Activated CD4-positive, alpha-beta T cell treated with anti-CD3 and anti-CD28 coated beads for 36 hours (primary cell): ENCODE data around the gene ENAH. TPM values are rescaled to one million over a fixed set of nuclear protein-coding genes. Genes with fewer than 3 reads are reported as not detected.
"Not testable (repeated sequence)": the region's sequence is repeated elsewhere in the genome, so short reads cannot be mapped to it uniquely, and the experiment has no call there.

Source experiments
- ATAC-seq: fragments of 200-7000 bp; cut with Tn5 transposase; one replicate; pipeline ENCODE4 v1.10.0; 2021; ENCODE audit warnings: mild to moderate bottlenecking, moderate library complexity
- CTCF ChIA-PET: fragments of 350-600 bp; sonication (Branson Sonifier 250); formaldehyde crosslinking; loops from one replicate; lab custom pipeline; 2021; ENCODE audit warnings: antibody characterized with exemption; lab: Charles Lee
- POLR2A ChIA-PET: fragments of 350-600 bp; sonication (Branson Sonifier 250); formaldehyde crosslinking; loops from one replicate; lab custom pipeline; 2021; ENCODE audit warnings: antibody characterized with exemption, inconsistent platforms; lab: Charles Lee
- DNase-seq: peaks from one replicate; pipeline ENCODE4 v3.0.0-alpha.2; 2020
- H3K27ac Mint-ChIP-seq: one replicate; pipeline ENCODE4 v1.8.0; 2021; ENCODE audit warnings: mixed read lengths
- H3K27me3 Mint-ChIP-seq: one replicate; pipeline ENCODE4 v1.8.0; 2021; ENCODE audit warnings: mixed read lengths
- H3K36me3 Mint-ChIP-seq: one replicate; pipeline ENCODE4 v1.8.0; 2021; ENCODE audit warnings: low read depth, mixed read lengths
- H3K4me1 Mint-ChIP-seq: one replicate; pipeline ENCODE4 v1.8.0; 2021; ENCODE audit warnings: mixed read lengths
- H3K4me3 Mint-ChIP-seq: one replicate; pipeline ENCODE4 v1.8.0; 2021; ENCODE audit warnings: mild to moderate bottlenecking, moderate library complexity, mixed read lengths
- H3K9me3 Mint-ChIP-seq: one replicate; pipeline ENCODE4 v1.8.0; 2021; ENCODE audit warnings: low read depth, mixed read lengths
- intact Hi-C, 2 experiments: fragments of 100-400 bp; cut with DNase I in 1 of 2; cut with micrococcal nuclease in 1 of 2; formaldehyde crosslinking; loops; one replicate each; pipeline versions ENCODE4 v1.14.2 to v1.15.1; 2022 to 2024; cut with DNase I, micrococcal nuclease
- total RNA-seq, 2 experiments: library from RNA; stranded (reverse); gene quantifications; one replicate each; pipeline ENCODE4 v1.2.3, GENCODE V29; 2021

ENAH gene
- under 1 TPM; 0.62 to 0.81 TPM for total RNA-seq

- Mint-ChIP-seq H3K9me3 (no peaks in the 10 kb centered on the region), H3K27ac (peak within 1 kb of the TSS; percentile 15), H3K4me3 (peak within 1 kb of the TSS; percentile 75), H3K36me3 (no peaks in the 10 kb centered on the region), H3K4me1 (peaks cover 12% of the 10 kb centered on the region), H3K27me3 (peaks cover 31% of the 10 kb centered on the region)
- ChIA-PET CTCF (interaction anchor here (1.5 kb wide), 1 partner anchor 125 kb away, joined by 3 read pairs; the partner anchor contains the start of gene SRP9), POLR2A (no interaction called here)
- ATAC-seq: peak; percentile 69
- intact Hi-C loops: loop anchor here (1.0 to 10.0 kb wide), 5 partner anchors 124 to 322 kb away; partner anchors contain the start of gene SRP9 (in 1 of the 2)
- peak; percentile 65 for DNase-seq
Observed at GRCh38 chr1:225652729-225653462, at the start of gene ENAH. Gene ENAH (minus strand): TSS chr1:225653123. CDS start chr1:225652690, 433 bp downstream.

GRCh38 chr1:225700889-225701465 is 48.1 kb upstream of the ENAH start:
- ATAC-seq (no peak), DNase-seq (no peak)
- intact Hi-C loops: no loop called here
- Mint-ChIP-seq H3K36me3 (no peaks in the 10 kb centered on the region), H3K27ac (no peak overlapping the region), H3K9me3 (no peaks in the 10 kb centered on the region), H3K27me3 (no peaks in the 10 kb centered on the region), H3K4me3 (no peak overlapping the region), H3K4me1 (no peaks in the 10 kb centered on the region)
- POLR2A ChIA-PET: no interaction called here
- CTCF ChIA-PET: interaction anchor here (0.7 kb wide), 1 partner anchor 35 kb away, joined by 3 read pairs; no protein-coding TSS in a partner anchor

- H3K27ac Mint-ChIP-seq: no peak overlapping the region
- H3K4me3 Mint-ChIP-seq: no peak overlapping the region
- intact Hi-C loops: no loop called here
- no peaks in the 10 kb centered on the region for H3K4me1 Mint-ChIP-seq
- ATAC-seq (no peak), DNase-seq (no peak)
- ChIA-PET POLR2A (no interaction called here), CTCF (interaction anchor here (0.7 kb wide), 1 partner anchor 34 kb away, joined by 3 read pairs; no protein-coding TSS in a partner anchor)
- H3K36me3 Mint-ChIP-seq: no peaks in the 10 kb centered on the region
- no peaks in the 10 kb centered on the region for H3K27me3 Mint-ChIP-seq
- H3K9me3 Mint-ChIP-seq: no peaks in the 10 kb centered on the region
Observed at GRCh38 chr1:225700164-225700821, 47.4 kb upstream of the ENAH start.

DNA sequence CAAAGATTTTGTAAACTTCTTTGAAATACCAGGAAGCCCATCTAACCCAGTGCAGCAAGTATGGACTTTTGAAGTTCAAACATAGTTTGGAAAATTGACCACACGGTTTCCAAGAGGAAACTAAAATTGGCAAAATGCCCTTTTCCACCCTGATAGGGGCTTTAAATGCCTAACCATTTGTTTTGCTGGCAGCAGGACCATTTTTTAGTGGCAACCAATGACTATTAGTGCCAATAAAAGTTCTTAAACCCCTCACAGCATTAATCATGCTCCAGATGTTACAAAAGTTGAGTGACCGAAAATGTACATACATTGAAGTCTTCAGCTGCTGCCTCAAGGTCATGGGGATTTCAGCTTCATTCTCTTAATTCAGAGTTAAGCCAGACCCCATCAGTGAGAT is 46.4 kb upstream of the ENAH start:
- Mint-ChIP-seq H3K4me1 (no peaks in the 10 kb centered on the region), H3K27ac (no peak overlapping the region), H3K36me3 (no peaks in the 10 kb centered on the region), H3K27me3 (no peaks in the 10 kb centered on the region), H3K4me3 (no peak overlapping the region), H3K9me3 (no peaks in the 10 kb centered on the region)
- no peak for DNase-seq
- ChIA-PET CTCF (no interaction called here), POLR2A (no interaction called here)
- intact Hi-C loops: no loop called here
- ATAC-seq: no peak

- ATAC-seq, H3K4me3 Mint-ChIP-seq, DNase-seq, H3K36me3 Mint-ChIP-seq, POLR2A ChIA-PET, intact Hi-C loops, H3K4me1 Mint-ChIP-seq, CTCF ChIA-PET, H3K27ac Mint-ChIP-seq, H3K9me3 Mint-ChIP-seq, H3K27me3 Mint-ChIP-seq: not testable (repeated sequence)
Observed at GRCh38 chr1:225698194-225698593, 45.3 kb upstream of the ENAH start.

DNA sequence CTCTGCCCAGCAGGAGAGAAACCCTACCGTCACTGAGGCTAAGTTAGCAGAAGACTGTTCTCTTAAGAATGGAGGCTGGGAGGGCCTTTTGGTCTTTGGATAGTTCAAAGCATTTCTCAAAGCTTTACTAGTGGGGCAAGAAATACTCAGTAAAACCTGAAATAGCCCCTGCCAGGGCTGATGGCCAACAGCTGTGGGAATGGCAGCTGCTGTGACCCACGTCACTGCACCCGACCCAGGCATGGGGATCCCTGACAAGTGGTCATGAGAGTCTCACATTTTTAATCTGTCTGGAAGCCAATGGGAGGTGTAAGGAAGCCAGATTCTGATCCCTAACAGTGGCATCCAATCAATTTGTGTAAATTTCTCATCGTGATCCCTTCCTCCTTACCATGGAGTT is 44.5 kb upstream of the ENAH start:
- Mint-ChIP-seq H3K27ac (no peak overlapping the region), H3K4me3 (no peak overlapping the region), H3K36me3 (no peaks in the 10 kb centered on the region), H3K9me3 (no peaks in the 10 kb centered on the region), H3K27me3 (no peaks in the 10 kb centered on the region), H3K4me1 (no peaks in the 10 kb centered on the region)
- ChIA-PET POLR2A (no interaction called here), CTCF (interaction anchor here (0.5 kb wide), 1 partner anchor 121 kb away, joined by 3 read pairs; no protein-coding TSS in a partner anchor)
- DNase-seq (no peak), ATAC-seq (no peak)
- intact Hi-C loops: no loop called here

GRCh38 chr1:225695578-225696337 is 42.8 kb upstream of the ENAH start:
- ChIA-PET CTCF (no interaction called here), POLR2A (no interaction called here)
- Mint-ChIP-seq H3K27me3 (no peaks in the 10 kb centered on the region), H3K36me3 (no peaks in the 10 kb centered on the region), H3K27ac (no peak overlapping the region), H3K4me1 (no peaks in the 10 kb centered on the region), H3K9me3 (no peaks in the 10 kb centered on the region), H3K4me3 (no peak overlapping the region)
- no peak for ATAC-seq
- intact Hi-C loops: no loop called here
- no peak for DNase-seq

DNA sequence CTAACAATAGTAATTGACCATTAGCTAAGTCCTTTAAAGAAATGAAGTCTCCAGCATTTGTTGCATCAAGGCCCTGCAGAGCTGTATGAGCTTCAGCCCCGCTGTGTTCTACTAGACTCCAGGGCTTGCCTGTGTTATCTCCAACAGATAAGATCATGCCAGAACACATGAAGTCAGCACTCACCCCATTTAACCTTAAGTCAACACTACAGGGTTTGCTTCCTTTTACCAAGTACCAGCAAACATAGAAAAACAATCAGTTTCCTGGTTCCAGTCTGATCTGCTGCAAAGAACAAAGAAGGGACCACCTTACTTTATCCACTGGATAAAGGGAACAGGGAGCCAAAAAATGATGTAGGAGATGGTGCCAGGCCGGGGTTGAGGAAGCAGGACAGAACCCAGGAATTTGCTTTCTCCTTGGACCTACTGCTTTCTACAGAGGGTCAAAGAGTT is 41.3 kb upstream of the ENAH start:
- Mint-ChIP-seq H3K4me1 (no peaks in the 10 kb centered on the region), H3K27me3 (peaks cover 2% of the 10 kb centered on the region), H3K36me3 (no peaks in the 10 kb centered on the region), H3K4me3 (no peak overlapping the region), H3K9me3 (no peaks in the 10 kb centered on the region), H3K27ac (no peak overlapping the region)
- POLR2A ChIA-PET: no interaction called here
- intact Hi-C loops: no loop called here
- CTCF ChIA-PET: interaction anchor here (1.1 kb wide), 1 partner anchor 16 kb away, joined by 4 read pairs; no protein-coding TSS in a partner anchor
- DNase-seq (no peak), ATAC-seq (no peak)

- H3K4me1 Mint-ChIP-seq, H3K27me3 Mint-ChIP-seq, H3K4me3 Mint-ChIP-seq, H3K27ac Mint-ChIP-seq, DNase-seq, H3K36me3 Mint-ChIP-seq, POLR2A ChIA-PET, H3K9me3 Mint-ChIP-seq, ATAC-seq, intact Hi-C loops: not testable (repeated sequence)
- CTCF ChIA-PET: interaction anchor here (1.1 kb wide), 1 partner anchor 16 kb away, joined by 4 read pairs; no protein-coding TSS in a partner anchor
Observed at GRCh38 chr1:225693697-225694096, 40.8 kb upstream of the ENAH start.

DNA sequence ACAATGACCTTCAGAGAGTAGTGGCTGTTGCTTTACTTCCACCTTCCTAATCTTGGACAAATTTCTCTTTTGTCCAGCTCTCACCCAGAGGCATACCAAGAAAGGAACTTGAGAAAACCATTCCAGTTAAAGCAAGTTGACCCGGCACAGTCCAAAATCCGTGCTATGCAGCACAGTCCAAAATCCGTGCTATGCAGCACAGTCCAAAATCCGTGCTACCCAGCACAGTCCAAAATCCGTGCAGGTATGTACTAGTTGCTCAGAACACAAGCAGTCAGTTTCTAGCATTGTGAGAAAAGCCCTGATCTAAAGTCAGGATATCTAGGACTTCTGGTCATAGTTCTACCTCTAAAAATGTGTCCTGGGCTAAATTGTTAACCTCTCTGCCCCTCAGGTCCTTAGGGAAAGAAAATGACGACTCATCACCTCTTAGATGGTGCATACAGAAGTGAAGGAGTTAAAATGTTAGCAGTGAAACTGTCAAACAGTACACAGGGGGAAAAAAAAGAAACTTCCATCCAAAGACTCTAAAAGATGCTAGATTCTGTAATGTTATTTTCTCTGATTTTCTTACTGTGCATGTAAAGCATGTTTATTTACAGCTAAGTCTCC is 40.3 kb upstream of the ENAH start:
- CTCF ChIA-PET: interaction anchor here (1.1 kb wide), 1 partner anchor 17 kb away, joined by 4 read pairs; no protein-coding TSS in a partner anchor
- Mint-ChIP-seq H3K27me3 (peaks cover 2% of the 10 kb centered on the region), H3K4me1 (no peaks in the 10 kb centered on the region), H3K9me3 (no peaks in the 10 kb centered on the region), H3K27ac (no peak overlapping the region), H3K4me3 (no peak overlapping the region), H3K36me3 (no peaks in the 10 kb centered on the region)
- no peak for ATAC-seq
- intact Hi-C loops: no loop called here
- POLR2A ChIA-PET: no interaction called here
- DNase-seq: no peak

DNA sequence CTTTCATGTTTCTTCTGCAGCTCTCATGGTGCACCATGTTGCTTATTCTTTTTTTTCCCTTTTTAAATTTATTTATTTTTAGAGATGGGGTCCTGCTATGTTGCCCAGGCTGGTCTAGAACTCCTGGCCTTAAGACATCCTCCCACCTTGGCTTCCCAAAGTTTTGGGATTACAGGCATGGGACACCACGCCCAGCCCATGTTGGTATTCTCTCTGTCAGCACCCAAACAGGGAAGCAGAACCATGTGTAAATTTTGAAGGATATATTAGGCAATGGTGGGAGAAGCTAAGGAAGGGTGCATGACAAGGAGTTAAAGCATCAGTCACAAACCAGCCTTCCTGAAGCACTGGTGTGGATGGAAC is 39.6 kb upstream of the ENAH start:
- intact Hi-C loops: no loop called here
- ChIA-PET POLR2A (no interaction called here), CTCF (interaction anchor here (1.5 kb wide), 1 partner anchor 35 kb away, joined by 3 read pairs; no protein-coding TSS in a partner anchor)
- Mint-ChIP-seq H3K36me3 (no peaks in the 10 kb centered on the region), H3K9me3 (no peaks in the 10 kb centered on the region), H3K4me1 (no peaks in the 10 kb centered on the region), H3K27ac (no peak overlapping the region), H3K27me3 (peaks cover 2% of the 10 kb centered on the region), H3K4me3 (no peak overlapping the region)
- DNase-seq (no peak), ATAC-seq (no peak)
